Subcutaneous abdominal adipose tissue (tissue), 5 donors: ENCODE results near the gene NAALADL2.
"Not testable (repeated sequence)": the region's sequence is repeated elsewhere in the genome, so short reads cannot be mapped to it uniquely, and the experiment has no call there.

Experiments used
- H3K27ac ChIP-seq: one replicate; pipeline ENCODE4 v1.7.0; 2013; ENCODE audit warnings: low read depth, mild to moderate bottlenecking, inconsistent platforms, low read length, moderate library complexity
- H3K27me3 ChIP-seq, 5 donors: one replicate each; pipeline ENCODE4 v1.7.0; 2013; ENCODE audit warnings: low read length in 5 of 5, inconsistent platforms in 1 of 5; ENCODE audit not compliant: control insufficient read depth in 5 of 5, insufficient read depth in 4 of 5
- H3K36me3 ChIP-seq, 5 donors: one replicate each; pipeline ENCODE4 v1.7.0; 2013; ENCODE audit warnings: low read length in 5 of 5; ENCODE audit not compliant: control insufficient read depth in 5 of 5, insufficient read depth in 5 of 5
- H3K4me1 ChIP-seq, 5 donors: one replicate each; pipeline ENCODE4 v1.7.0; 2013; ENCODE audit warnings: low read length in 5 of 5, mild to moderate bottlenecking in 3 of 5, moderate library complexity in 1 of 5; ENCODE audit not compliant: control insufficient read depth in 5 of 5, insufficient read depth in 5 of 5
- H3K4me3 ChIP-seq, 5 donors: one replicate each; pipeline ENCODE4 v1.7.0; 2013; ENCODE audit warnings: low read length in 5 of 5, low read depth in 1 of 5
- H3K9ac ChIP-seq, 5 donors: one replicate each; pipeline ENCODE4 v1.7.0; 2013; ENCODE audit warnings: low read length in 5 of 5, mild to moderate bottlenecking in 4 of 5, moderate library complexity in 3 of 5
- H3K9me3 ChIP-seq, 5 donors: one replicate each; pipeline ENCODE4 v1.7.0; 2013; ENCODE audit warnings: low read length in 5 of 5; ENCODE audit not compliant: control insufficient read depth in 5 of 5
- donor health status: healthy.
- donor health status: healthy.
- donor health status: healthy.
- donor health status: healthy.
- donor health status: healthy.

NAALADL2 gene

GRCh38 chr3:175421902-175422301 is 562.8 kb downstream of the NAALADL2 start:
- H3K4me1 ChIP-seq, result no peaks in the 10 kb centered on the region
- H3K36me3 ChIP-seq, result no peaks in the 10 kb centered on the region
- H3K9me3 ChIP-seq, result no peaks in the 10 kb centered on the region
- H3K9ac ChIP-seq, result no peak overlapping the region
- no peaks in the 10 kb centered on the region for H3K27me3 ChIP-seq
- no peak overlapping the region for H3K27ac ChIP-seq
- no peak overlapping the region for H3K4me3 ChIP-seq

- H3K27ac ChIP-seq, result no peak overlapping the region
- H3K9me3 ChIP-seq, result no peaks in the 10 kb centered on the region
- no peaks in the 10 kb centered on the region for H3K27me3 ChIP-seq
- no peak overlapping the region for H3K9ac ChIP-seq
- H3K36me3 ChIP-seq, result no peaks in the 10 kb centered on the region
- H3K4me1 ChIP-seq, result no peaks in the 10 kb centered on the region
- no peak overlapping the region for H3K4me3 ChIP-seq
Observed at GRCh38 chr3:175422744-175423143, 563.6 kb downstream of the NAALADL2 start.

GRCh38 chr3:175423848-175424247 is 564.7 kb downstream of the NAALADL2 start:
- not testable (repeated sequence) for H3K27me3 ChIP-seq, H3K4me1 ChIP-seq, H3K9me3 ChIP-seq, H3K27ac ChIP-seq, H3K9ac ChIP-seq, H3K4me3 ChIP-seq, H3K36me3 ChIP-seq

- H3K36me3 ChIP-seq, result no peaks in the 10 kb centered on the region
- no peak overlapping the region for H3K9ac ChIP-seq
- H3K4me1 ChIP-seq, result no peaks in the 10 kb centered on the region
- H3K27ac ChIP-seq, result no peak overlapping the region
- no peaks in the 10 kb centered on the region for H3K9me3 ChIP-seq
- H3K4me3 ChIP-seq, result no peak overlapping the region
- no peaks in the 10 kb centered on the region for H3K27me3 ChIP-seq
Observed at GRCh38 chr3:175426805-175427204, 567.7 kb downstream of the NAALADL2 start.

GRCh38 chr3:175428466-175428865 is 569.3 kb downstream of the NAALADL2 start:
- no peaks in the 10 kb centered on the region for H3K27me3 ChIP-seq
- no peaks in the 10 kb centered on the region for H3K36me3 ChIP-seq
- no peak overlapping the region for H3K4me3 ChIP-seq
- no peak overlapping the region for H3K9ac ChIP-seq
- H3K27ac ChIP-seq, result no peak overlapping the region
- no peaks in the 10 kb centered on the region for H3K9me3 ChIP-seq
- H3K4me1 ChIP-seq, result peaks cover 0 to 3% (median 0%) of the 10 kb centered on the region in 5 donors

GRCh38 chr3:175430983-175431773 is 572.0 kb downstream of the NAALADL2 start:
- Histone ChIP-seq H3K4me1 (peaks cover 0 to 3% (median 0%) of the 10 kb centered on the region in 5 donors), H3K4me3 (no peak overlapping the region), H3K9ac (no peak overlapping the region), H3K9me3 (no peaks in the 10 kb centered on the region), H3K27ac (no peak overlapping the region), H3K36me3 (no peaks in the 10 kb centered on the region), H3K27me3 (no peaks in the 10 kb centered on the region)

- H3K9me3 ChIP-seq, result no peaks in the 10 kb centered on the region
- H3K27me3 ChIP-seq, result no peaks in the 10 kb centered on the region
- H3K27ac ChIP-seq, result no peak overlapping the region
- peaks cover 0 to 3% (median 0%) of the 10 kb centered on the region in 5 donors for H3K4me1 ChIP-seq
- no peaks in the 10 kb centered on the region for H3K36me3 ChIP-seq
- no peak overlapping the region for H3K4me3 ChIP-seq
- no peak overlapping the region for H3K9ac ChIP-seq
Observed at GRCh38 chr3:175432376-175433025, 573.4 kb downstream of the NAALADL2 start.

GRCh38 chr3:175433026-175433674 is 574.0 kb downstream of the NAALADL2 start:
- H3K9ac ChIP-seq, result no peak overlapping the region
- H3K27me3 ChIP-seq, result no peaks in the 10 kb centered on the region
- no peak overlapping the region for H3K4me3 ChIP-seq
- peaks cover 0 to 3% (median 0%) of the 10 kb centered on the region in 5 donors for H3K4me1 ChIP-seq
- H3K27ac ChIP-seq, result no peak overlapping the region
- H3K36me3 ChIP-seq, result no peaks in the 10 kb centered on the region
- H3K9me3 ChIP-seq, result no peaks in the 10 kb centered on the region

- Histone ChIP-seq H3K9me3 (peaks cover 0 to 4% (median 0%) of the 10 kb centered on the region in 5 donors), H3K27ac (no peak overlapping the region), H3K9ac (no peak overlapping the region), H3K4me3 (no peak overlapping the region), H3K4me1 (peaks cover 0 to 3% (median 0%) of the 10 kb centered on the region in 5 donors), H3K27me3 (no peaks in the 10 kb centered on the region), H3K36me3 (no peaks in the 10 kb centered on the region)
Observed at GRCh38 chr3:175434561-175434960, 575.4 kb downstream of the NAALADL2 start.

- Histone ChIP-seq H3K4me1 (no peaks in the 10 kb centered on the region), H3K36me3 (no peaks in the 10 kb centered on the region), H3K9me3 (peaks cover 0 to 4% (median 0%) of the 10 kb centered on the region in 5 donors), H3K9ac (no peak overlapping the region), H3K27me3 (no peaks in the 10 kb centered on the region), H3K4me3 (no peak overlapping the region), H3K27ac (no peak overlapping the region)
Observed at GRCh38 chr3:175443682-175444081, 584.5 kb downstream of the NAALADL2 start.
